Testis (tissue), 2 donors: Measurements from ENCODE around the gene STIM1.

ENCODE experiments used
- POLR2A ChIP-seq: fragments of 450-650 bp; IDR thresholded peaks from one replicate; pipeline ENCODE4 v1.6.1; 2017; ENCODE audit warnings: antibody characterized with exemption, mild to moderate bottlenecking, moderate library complexity
- TF ChIP-seq, protein P1 (sequence below), 3 experiments: fragments of 450-650 bp in 2 of 3; fragments of 200-600 bp in 1 of 3; sonication (generic) in 1 of 3; IDR thresholded peaks; one replicate each; pipeline ENCODE4 v1.5.1; 2016 to 2019; ENCODE audit warnings: antibody characterized with exemption in 3 of 3, mild to moderate bottlenecking in 2 of 3, moderate library complexity in 1 of 3

DNA sequence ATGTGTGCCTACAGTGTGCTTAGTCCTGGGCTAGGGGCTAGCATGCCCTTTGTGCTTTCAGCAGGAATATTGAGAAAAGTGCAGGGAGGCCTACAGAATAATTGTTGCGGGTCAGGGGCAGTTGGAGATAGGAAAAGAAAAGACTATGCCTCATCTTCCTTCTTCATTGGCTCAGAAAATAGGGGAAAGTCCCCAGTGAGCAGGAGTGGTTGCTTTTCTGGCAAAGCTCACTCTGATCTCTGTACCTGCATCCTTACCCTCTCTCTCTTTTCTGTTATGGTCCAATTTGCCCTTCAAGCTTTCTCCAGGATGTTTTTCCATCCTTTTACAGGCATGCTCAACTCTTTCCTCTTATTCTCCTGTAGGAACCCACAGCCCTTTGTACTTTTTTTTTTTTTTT, 209.6 kb downstream of the STIM1 start:
- TF ChIP-seq POLR2A: no peak
- TF ChIP-seq, protein P1, sequence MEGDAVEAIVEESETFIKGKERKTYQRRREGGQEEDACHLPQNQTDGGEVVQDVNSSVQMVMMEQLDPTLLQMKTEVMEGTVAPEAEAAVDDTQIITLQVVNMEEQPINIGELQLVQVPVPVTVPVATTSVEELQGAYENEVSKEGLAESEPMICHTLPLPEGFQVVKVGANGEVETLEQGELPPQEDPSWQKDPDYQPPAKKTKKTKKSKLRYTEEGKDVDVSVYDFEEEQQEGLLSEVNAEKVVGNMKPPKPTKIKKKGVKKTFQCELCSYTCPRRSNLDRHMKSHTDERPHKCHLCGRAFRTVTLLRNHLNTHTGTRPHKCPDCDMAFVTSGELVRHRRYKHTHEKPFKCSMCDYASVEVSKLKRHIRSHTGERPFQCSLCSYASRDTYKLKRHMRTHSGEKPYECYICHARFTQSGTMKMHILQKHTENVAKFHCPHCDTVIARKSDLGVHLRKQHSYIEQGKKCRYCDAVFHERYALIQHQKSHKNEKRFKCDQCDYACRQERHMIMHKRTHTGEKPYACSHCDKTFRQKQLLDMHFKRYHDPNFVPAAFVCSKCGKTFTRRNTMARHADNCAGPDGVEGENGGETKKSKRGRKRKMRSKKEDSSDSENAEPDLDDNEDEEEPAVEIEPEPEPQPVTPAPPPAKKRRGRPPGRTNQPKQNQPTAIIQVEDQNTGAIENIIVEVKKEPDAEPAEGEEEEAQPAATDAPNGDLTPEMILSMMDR (IDR thresholded peaks at IDR 0.05): no peak
